Measurements from ENCODE around the gene FGFRL1. TPM values are rescaled to one million over a fixed set of nuclear protein-coding genes. Genes with fewer than 3 reads are reported as not detected.

The FGFRL1 gene
- total RNA-seq, 4 donors from 2014 or later: 9.0 to 19.9 (median 12.0) TPM

- no peak for DNase-seq (ENCODE audit: low spot score in 2 of 2)
- Histone ChIP-seq H3K27me3 (peaks cover 76% of the 10 kb centered on the region), H3K4me3 (no peak overlapping the region), H3K27ac (no peak overlapping the region), H3K4me1 (peaks cover 26% of the 10 kb centered on the region), H3K9me3 (no peaks in the 10 kb centered on the region), H3K36me3 (no peaks in the 10 kb centered on the region)
- TF ChIP-seq EP300 (IDR thresholded peaks at IDR 0.05) (no peak), CTCF (IDR thresholded peaks at IDR 0.05) (no peak), POLR2AphosphoS5 (IDR thresholded peaks at IDR 0.05) (no peak), POLR2A (IDR thresholded peaks at IDR 0.05) (no peak)
- WGBS: 85% methylated on average over 5 of the region's 25 CpGs
Observed at GRCh38 chr4:1004557-1005485, 6.6 kb upstream of the FGFRL1 start.

GRCh38 chr4:1006856-1007255 lies 4.6 kb upstream of the FGFRL1 start:
- Histone ChIP-seq H3K4me3 (no peak overlapping the region), H3K27me3 (peaks cover 56% of the 10 kb centered on the region)
- TF ChIP-seq POLR2A (IDR thresholded peaks at IDR 0.05): no peak
- TF ChIP-seq EP300 (IDR thresholded peaks at IDR 0.05): no peak
- TF ChIP-seq CTCF (IDR thresholded peaks at IDR 0.05): no peak
- TF ChIP-seq POLR2AphosphoS5 (IDR thresholded peaks at IDR 0.05): no peak

GRCh38 chr4:1008840-1009541 lies 2.4 kb upstream of the FGFRL1 start:
- Histone ChIP-seq H3K27ac (no peak overlapping the region), H3K9me3 (no peaks in the 10 kb centered on the region), H3K36me3 (no peaks in the 10 kb centered on the region), H3K27me3 (peaks cover 34% of the 10 kb centered on the region), H3K4me1 (peaks cover 31% of the 10 kb centered on the region), H3K4me3 (peak overlapping the region; percentile 65)
- WGBS: 1% methylated on average over 24 of the region's 36 CpGs
- no peak for DNase-seq (ENCODE audit: low spot score in 2 of 2)
- TF ChIP-seq POLR2AphosphoS5 (IDR thresholded peaks at IDR 0.05) (no peak), EP300 (IDR thresholded peaks at IDR 0.05) (no peak), CTCF (IDR thresholded peaks at IDR 0.05) (no peak), POLR2A (IDR thresholded peaks at IDR 0.05) (no peak)

More at GRCh38 chr4:1006856-1007255, 4.6 kb upstream of the FGFRL1 start:
- H3K36me3 ChIP-seq: no peaks in the 10 kb centered on the region
- H3K4me1 ChIP-seq: peaks cover 39% of the 10 kb centered on the region
- H3K9me3 ChIP-seq: no peaks in the 10 kb centered on the region
- 92% methylated on average over 5 of the region's 5 CpGs for WGBS
- no peak overlapping the region for H3K27ac ChIP-seq
- DNase-seq (ENCODE audit: low spot score in 2 of 2): no peak

GRCh38 chr4:1009542-1010394 lies 1.7 kb upstream of the FGFRL1 start:
- peaks cover 27% of the 10 kb centered on the region for H3K27me3 ChIP-seq
- peak overlapping the region; percentile 65 for H3K4me3 ChIP-seq
- peak overlapping the region; percentile 85 for H3K27ac ChIP-seq
- no peak for TF ChIP-seq POLR2A (IDR thresholded peaks at IDR 0.05)
- TF ChIP-seq CTCF (IDR thresholded peaks at IDR 0.05): peak in 1 of 2 donors; percentile 17
- no peaks in the 10 kb centered on the region for H3K9me3 ChIP-seq
- DNase-seq (ENCODE audit: low spot score in 2 of 2): no peak
- 0% methylated on average over 12 of the region's 109 CpGs for WGBS
- no peaks in the 10 kb centered on the region for H3K36me3 ChIP-seq
- H3K4me1 ChIP-seq: peaks cover 31% of the 10 kb centered on the region
